A673 (cell line): ENCODE measurements around the gene AMIGO1. TPM values are rescaled to one million over a fixed set of nuclear protein-coding genes. Genes with fewer than 3 reads are reported as not detected.
A peak's percentile ranks its signal among the peaks of the same experiment; 100 is the strongest.

ENCODE experiments used
- BruUV-seq: library from RNA; stranded (reverse); fragments of 400-500 nt; replicated peaks from 2 replicates; lab custom pipeline; 2021; lab: Mats Ljungman, UMichigan
- CTCF ChIA-PET: fragments of 300-600 bp; sonication (Branson Sonifier 250); formaldehyde crosslinking; loops from one replicate; lab custom pipeline; 2022; ENCODE audit warnings: antibody characterized with exemption; lab: Charles Lee
- POLR2A ChIA-PET: fragments of 300-600 bp; sonication (Branson Sonifier 250); formaldehyde crosslinking; loops from one replicate; lab custom pipeline; 2022; ENCODE audit warnings: antibody characterized with exemption; ENCODE audit not compliant: low non-redundant PET; lab: Charles Lee
- DNase-seq: peaks from one replicate; pipeline ENCODE4 v3.0.0-alpha.2; 2015; ENCODE audit warnings: low spot score
- H3K27ac ChIP-seq: fragments of 200-600 bp; sonication (generic); 2 replicates; pipeline ENCODE4 v1.5.1; 2016; ENCODE audit warnings: mixed run types, low read depth, mild to moderate bottlenecking, mixed read lengths, antibody characterized with exemption, low read length; ENCODE audit not compliant: poor library complexity, severe bottlenecking
- H3K27me3 ChIP-seq: fragments of 200-600 bp; sonication (generic); replicated peaks from 2 replicates; pipeline ENCODE4 v1.6.1; 2017; ENCODE audit warnings: mixed run types, low read depth, mild to moderate bottlenecking, mixed read lengths, antibody characterized with exemption, low read length; ENCODE audit not compliant: insufficient read depth, poor library complexity
- H3K36me3 ChIP-seq: fragments of 200-600 bp; sonication (generic); 2 replicates; pipeline ENCODE4 v1.6.1; 2016; ENCODE audit warnings: mixed run types, mild to moderate bottlenecking, mixed read lengths, antibody characterized with exemption, low read length; ENCODE audit not compliant: insufficient read depth, poor library complexity, severe bottlenecking
- H3K4me1 ChIP-seq: fragments of 200-600 bp; sonication (generic); 2 replicates; pipeline ENCODE4 v1.6.1; 2017; ENCODE audit warnings: mixed run types, mild to moderate bottlenecking, mixed read lengths, antibody characterized with exemption, low read length; ENCODE audit not compliant: insufficient read depth, poor library complexity, severe bottlenecking
- H3K4me3 ChIP-seq: fragments of 200-600 bp; sonication (generic); 2 replicates; pipeline ENCODE4 v1.5.1; 2016; ENCODE audit warnings: low read depth, mixed run types, mild to moderate bottlenecking, mixed read lengths, low read length; ENCODE audit not compliant: poor library complexity, severe bottlenecking
- H3K9me3 ChIP-seq: fragments of 200-600 bp; sonication (generic); 2 replicates; pipeline ENCODE4 v1.6.1; 2016; ENCODE audit warnings: mixed run types, low read depth, mild to moderate bottlenecking, mixed read lengths, antibody characterized with exemption, low read length; ENCODE audit not compliant: poor library complexity, severe bottlenecking
- CTCF ChIP-seq: fragments of 300-800, 200-600 bp; sonication (generic); conservative IDR thresholded peaks from 2 replicates; pipeline ENCODE4 v1.5.1; 2017; ENCODE audit warnings: low read depth, mild to moderate bottlenecking, antibody characterized with exemption, low read length, moderate library complexity, mixed read lengths
- EZH2 ChIP-seq: fragments of 200-600 bp; sonication (generic); IDR thresholded peaks from 2 replicates; pipeline ENCODE4 v1.6.1; 2017; ENCODE audit warnings: borderline replicate concordance, low read depth, mild to moderate bottlenecking, mixed read lengths, antibody characterized with exemption, low read length; ENCODE audit not compliant: poor library complexity, severe bottlenecking
- intact Hi-C: fragments of 100-400 bp; cut with micrococcal nuclease; formaldehyde crosslinking; loops from one replicate; pipeline ENCODE4 v1.10.0; 2022; ENCODE audit not compliant: unreplicated experiment
- total RNA-seq: library from RNA; stranded (reverse); gene quantifications from 2 replicates; pipeline ENCODE4 v1.2.3, GENCODE V29; 2021

AMIGO1 gene
- total RNA-seq, 1 experiment from 2014 or later: 1.8 TPM

DNA sequence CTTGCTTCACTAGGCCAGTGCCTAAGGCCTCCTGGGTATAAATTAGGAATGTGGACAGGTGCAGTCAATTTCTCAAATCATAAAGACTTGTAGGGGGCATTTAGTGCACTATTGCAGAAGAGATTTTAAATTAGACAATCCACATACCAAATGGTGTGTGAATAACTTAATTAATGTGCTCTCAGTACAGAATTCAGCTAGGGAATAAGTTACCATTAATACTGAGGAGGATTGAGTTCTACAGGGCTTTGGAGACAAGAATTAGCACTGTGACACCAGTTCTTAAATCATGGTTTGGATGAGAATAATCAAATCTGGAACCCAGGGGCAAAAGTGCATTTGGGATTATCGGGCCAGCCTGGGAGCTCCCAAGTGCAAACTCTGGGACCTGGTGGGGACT is 41.5 kb downstream of the AMIGO1 start:
- H3K4me3 ChIP-seq: no peak overlapping the region
- H3K9me3 ChIP-seq: no peaks in the 10 kb centered on the region
- BruUV-seq: no TSS peak
- intact Hi-C loops: no loop called here
- peaks cover 97% of the 10 kb centered on the region for H3K27me3 ChIP-seq
- CTCF ChIA-PET: no interaction called here
- TF ChIP-seq EZH2 (no peak), CTCF (no peak)
- DNase-seq: no peak
- H3K27ac ChIP-seq: no peak overlapping the region
- H3K36me3 ChIP-seq: no peaks in the 10 kb centered on the region
- H3K4me1 ChIP-seq: peaks cover 18% of the 10 kb centered on the region
- POLR2A ChIA-PET: no interaction called here

DNA sequence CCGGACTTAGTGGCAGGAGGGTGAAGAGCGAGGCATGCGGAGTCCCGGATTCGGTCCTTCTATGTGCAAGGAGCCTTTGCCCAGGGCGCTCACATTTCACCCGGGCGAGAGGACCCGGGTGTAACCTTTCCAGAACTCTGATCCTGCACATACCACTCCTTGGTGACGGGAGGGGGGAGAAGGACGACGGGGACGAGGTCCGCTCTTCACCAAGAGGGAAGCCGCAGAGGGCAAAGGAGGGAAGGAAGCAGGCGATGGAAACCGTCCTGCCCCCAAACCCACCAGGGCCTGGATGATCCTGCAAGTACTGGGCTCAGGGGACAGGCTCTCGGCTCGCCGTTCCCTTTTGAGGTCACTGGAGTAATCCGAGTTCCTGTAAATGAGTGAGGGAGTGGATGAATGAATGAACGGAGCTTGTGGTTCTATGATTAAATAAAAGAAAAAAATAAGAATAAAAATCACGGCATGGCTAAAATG is 42.2 kb downstream of the AMIGO1 start:
- ChIA-PET CTCF (no interaction called here), POLR2A (no interaction called here)
- Histone ChIP-seq H3K4me1 (peaks cover 18% of the 10 kb centered on the region), H3K36me3 (no peaks in the 10 kb centered on the region), H3K9me3 (no peaks in the 10 kb centered on the region), H3K4me3 (no peak overlapping the region), H3K27me3 (peaks cover 99% of the 10 kb centered on the region), H3K27ac (no peak overlapping the region)
- TF ChIP-seq CTCF (no peak), EZH2 (no peak)
- DNase-seq: no peak
- intact Hi-C loops: no loop called here
- BruUV-seq: no TSS peak

- TF ChIP-seq CTCF: no peak
- peak; percentile 83 for TF ChIP-seq EZH2
- CTCF ChIA-PET: no interaction called here
- H3K36me3 ChIP-seq: no peaks in the 10 kb centered on the region
- DNase-seq: peak; percentile 51
- no peak within 1 kb of the TSS for H3K27ac ChIP-seq
- peaks cover 99% of the 10 kb centered on the region for H3K27me3 ChIP-seq
- H3K4me1 ChIP-seq: peaks cover 18% of the 10 kb centered on the region
- H3K4me3 ChIP-seq: peak within 1 kb of the TSS; percentile 49
- POLR2A ChIA-PET: no interaction called here
- no TSS peak for BruUV-seq
- no peaks in the 10 kb centered on the region for H3K9me3 ChIP-seq
- intact Hi-C loops: no loop called here
These were observed 42.9 kb downstream of the AMIGO1 start, which contains the start of gene SYPL2 for GRCh38 chr1:109466452-109467300. TSS of gene SYPL2 (plus strand) at chr1:109466546. CDS start at chr1:109466844, 298 bp downstream.
